Esophagus squamous epithelium (tissue), 5 donors: ENCODE data around the gene DLGAP4. TPM values are rescaled to one million over a fixed set of nuclear protein-coding genes. Genes with fewer than 3 reads are reported as not detected.
A peak's percentile ranks its signal among the peaks of the same experiment; 100 is the strongest.

ENCODE experiments used
- DNase-seq: peaks from one replicate; lab custom pipeline; 2025; lab: John Stamatoyannopoulos, UW
- H3K27ac ChIP-seq, 4 donors: fragments of 200-600 bp; sonication (generic); one replicate each; pipeline ENCODE4 v1.5.1; 2016 to 2019; ENCODE audit warnings: mild to moderate bottlenecking in 1 of 4
- H3K27me3 ChIP-seq, 4 donors: fragments of 200-600 bp; sonication (generic); 1 replicate in 3 of 4; 2 replicates in 1 of 4; pipeline versions ENCODE4 v1.5.1 to v1.6.0; 2017 to 2021; ENCODE audit warnings: antibody characterized with exemption in 1 of 4
- H3K36me3 ChIP-seq, 3 donors: fragments of 200-600 bp; sonication (generic); one replicate each; pipeline ENCODE4 v1.5.1; 2016 to 2019
- H3K4me1 ChIP-seq, 3 donors: fragments of 200-600 bp; sonication (generic); one replicate each; pipeline ENCODE4 v1.5.1; 2017 to 2019
- H3K4me3 ChIP-seq, 4 donors: fragments of 200-600 bp; sonication (generic); 1 replicate in 3 of 4; 2 replicates in 1 of 4; pipeline ENCODE4 v1.5.1; 2016 to 2019; ENCODE audit warnings: mild to moderate bottlenecking in 2 of 4, moderate library complexity in 1 of 4
- H3K9me3 ChIP-seq, 3 donors: fragments of 200-600 bp; sonication (generic); one replicate each; pipeline ENCODE4 v1.5.1; 2016 to 2019
- CTCF ChIP-seq, 6 experiments: fragments of 450-650 bp in 4 of 6; fragments of 200-600 bp in 2 of 6; sonication (generic) in 2 of 6; IDR thresholded peaks; one replicate each; pipeline ENCODE4 v1.5.1; 2016 to 2019; ENCODE audit warnings: antibody characterized with exemption in 6 of 6, mild to moderate bottlenecking in 4 of 6, moderate library complexity in 4 of 6
- POLR2A ChIP-seq, 4 donors: fragments of 450-650 bp; IDR thresholded peaks; one replicate each; pipeline ENCODE4 v1.6.1; 2017; ENCODE audit warnings: antibody characterized with exemption in 4 of 4, mild to moderate bottlenecking in 4 of 4, moderate library complexity in 3 of 4
- WGBS, 2 donors: methylation state at CpG; one replicate each; pipeline ENCODE4 v1.1.5; 2018; 5-methylcytosine and 5-hydroxymethylcytosine counted together
- intact Hi-C: fragments of 100-400 bp; cut with DNase I; formaldehyde crosslinking; loops from one replicate; pipeline ENCODE4 v1.15.0; 2022
- total RNA-seq, 4 donors: library from RNA; depleted of rRNA; stranded (reverse); fragments of >200 nt; gene quantifications; one replicate each; pipeline ENCODE4 v1.1.0, GENCODE V29; 2016
- donor health status: DM: yes; HTN: yes; CAD: no.

DLGAP4 gene
- total RNA-seq, 4 donors from 2014 or later, result 9.4 to 40.4 (median 16.4) TPM

- H3K27me3 ChIP-seq, result no peaks in the 10 kb centered on the region
- H3K36me3 ChIP-seq, result peaks cover 20 to 30% (median 22%) of the 10 kb centered on the region in 3 donors
- no peaks in the 10 kb centered on the region for H3K9me3 ChIP-seq
- no peak for DNase-seq
- H3K4me3 ChIP-seq, result no peak overlapping the region
- TF ChIP-seq CTCF (IDR thresholded peaks at IDR 0.05) (no peak), POLR2A (IDR thresholded peaks at IDR 0.05) (no peak)
- H3K27ac ChIP-seq, result peak overlapping the region; percentile 66 to 85 (median 82)
- whole genome bisulfite sequencing, 2 donors, result 29 to 55% methylated on average over 4 to 7 of the region's 7 CpGs
- peaks cover 30 to 62% (median 34%) of the 10 kb centered on the region in 3 donors for H3K4me1 ChIP-seq
- intact Hi-C loops, result no loop called here
Observed at GRCh38 chr20:36493801-36494114, 187.6 kb downstream of the DLGAP4 start.

- H3K27me3 ChIP-seq, result no peaks in the 10 kb centered on the region
- no peak overlapping the region for H3K4me3 ChIP-seq
- no peaks in the 10 kb centered on the region for H3K9me3 ChIP-seq
- H3K27ac ChIP-seq, result no peak overlapping the region
- no peak for DNase-seq
- peaks cover 22 to 30% (median 25%) of the 10 kb centered on the region in 3 donors for H3K4me1 ChIP-seq
- intact Hi-C loops, result no loop called here
- H3K36me3 ChIP-seq, result peaks cover 26 to 63% (median 34%) of the 10 kb centered on the region in 3 donors
- TF ChIP-seq POLR2A (IDR thresholded peaks at IDR 0.05) (no peak), CTCF (IDR thresholded peaks at IDR 0.05) (no peak)
- WGBS, 2 donors, result 92 to 96% methylated on average over 5 to 7 of the region's 33 CpGs
Observed at GRCh38 chr20:36496707-36497669, 190.8 kb downstream of the DLGAP4 start.

GRCh38 chr20:36497856-36498255 is 191.7 kb downstream of the DLGAP4 start:
- 69 to 100% methylated on average over 1 to 3 of the region's 4 CpGs for WGBS, 2 donors
- Histone ChIP-seq H3K4me1 (peaks cover 13 to 25% (median 17%) of the 10 kb centered on the region in 3 donors), H3K4me3 (no peak overlapping the region), H3K27me3 (no peaks in the 10 kb centered on the region), H3K27ac (no peak overlapping the region), H3K9me3 (no peaks in the 10 kb centered on the region), H3K36me3 (peaks cover 26 to 71% (median 34%) of the 10 kb centered on the region in 3 donors)
- intact Hi-C loops, result no loop called here
- no peak for DNase-seq
- no peak for TF ChIP-seq CTCF (IDR thresholded peaks at IDR 0.05)
- TF ChIP-seq POLR2A (IDR thresholded peaks at IDR 0.05), result no peak

GRCh38 chr20:36498386-36499179 is 192.4 kb downstream of the DLGAP4 start:
- TF ChIP-seq POLR2A (IDR thresholded peaks at IDR 0.05) (no peak), CTCF (IDR thresholded peaks at IDR 0.05) (no peak)
- DNase-seq, result no peak
- 83 to 94% methylated on average over 11 to 13 of the region's 14 CpGs for WGBS, 2 donors
- intact Hi-C loops, result no loop called here
- H3K27ac ChIP-seq, result peak overlapping the region in 1 of 4 donors; percentile 9
- H3K9me3 ChIP-seq, result no peaks in the 10 kb centered on the region
- H3K4me3 ChIP-seq, result no peak overlapping the region
- H3K36me3 ChIP-seq, result peaks cover 26 to 79% (median 34%) of the 10 kb centered on the region in 3 donors
- H3K27me3 ChIP-seq, result no peaks in the 10 kb centered on the region
- H3K4me1 ChIP-seq, result peaks cover 6 to 20% (median 10%) of the 10 kb centered on the region in 3 donors
